Loucy (cell line): Measurements from ENCODE around the gene ZNF14.

Source experiments
- CTCF ChIP-seq: fragments of 200-600 bp; sonication (generic); conservative IDR thresholded peaks from 2 replicates; pipeline ENCODE4 v1.5.1; 2014; ENCODE audit warnings: mild to moderate bottlenecking, antibody characterized with exemption, low read length
- EZH2phosphoT487 ChIP-seq: fragments of 200-600 bp; IDR thresholded peaks from 2 replicates; pipeline ENCODE4 v1.6.1; 2018; ENCODE audit warnings: antibody characterized with exemption, mild to moderate bottlenecking, moderate library complexity, borderline replicate concordance

- no peak for TF ChIP-seq CTCF
- TF ChIP-seq EZH2phosphoT487 = no peak
Measured at GRCh38 chr19:19774354-19775033, 41.6 kb upstream of the ZNF14 start.
